ENCODE measurements around the gene ITPKC. TPM values are rescaled to one million over a fixed set of nuclear protein-coding genes. Genes with fewer than 3 reads are reported as not detected.
"Not testable (repeated sequence)": the region's sequence is repeated elsewhere in the genome, so short reads cannot be mapped to it uniquely, and the experiment has no call there.

The ITPKC gene
- polyA plus RNA-seq, 1 donor from 2014 or later: 8.8 TPM

GRCh38 chr19:40750874-40751537 lies 34.1 kb downstream of the ITPKC start, which contains the start of gene SNRPA:
Gene SNRPA, plus strand, starts transcription at chr19:40751203. Its CDS starts 206 bp downstream, at chr19:40751409.
- Mint-ChIP-seq H3K4me1 (peaks cover 25 to 32% (median 30%) of the 10 kb centered on the region in 3 donors), H3K4me3 (peak within 1 kb of the TSS; percentile 96 to 99 (median 98)), H3K27ac (peak within 1 kb of the TSS; percentile 92 to 99 (median 98)), H3K27me3 (no peaks in the 10 kb centered on the region), H3K36me3 (peaks cover 3% of the 10 kb centered on the region), H3K9me3 (no peaks in the 10 kb centered on the region)

DNA sequence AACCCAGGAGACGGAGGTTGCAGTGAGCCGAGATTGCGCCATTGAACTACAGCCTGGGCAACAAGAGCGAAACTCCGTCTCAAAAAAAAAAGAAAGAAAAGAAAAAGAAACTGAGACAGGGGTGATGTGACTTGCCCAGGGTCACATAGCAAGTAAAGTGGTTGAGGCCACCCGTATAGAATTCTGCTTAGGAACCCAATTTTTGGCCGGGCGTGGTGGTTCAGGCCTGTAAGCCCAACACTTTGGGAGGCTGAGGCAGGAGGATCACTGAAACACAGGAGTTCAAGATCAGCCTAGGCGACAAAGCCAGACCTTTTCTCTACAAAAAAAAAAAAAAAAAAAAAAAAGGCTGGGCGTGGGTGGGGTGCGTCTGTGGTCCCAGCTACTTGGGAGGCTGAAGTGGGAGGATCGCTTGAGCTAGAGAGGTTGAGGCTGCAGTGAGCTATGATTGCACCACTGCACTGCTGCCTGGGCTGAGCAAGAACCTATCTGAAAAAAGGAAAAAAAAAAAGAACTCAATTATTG lies 35.4 kb downstream of the ITPKC start:
- Mint-ChIP-seq H3K4me1 (peaks cover 32 to 39% (median 38%) of the 10 kb centered on the region in 3 donors), H3K9me3 (no peaks in the 10 kb centered on the region), H3K27ac (peak overlapping the region; percentile 67 to 92 (median 69)), H3K4me3 (peak overlapping the region; percentile 96 to 99 (median 98)), H3K36me3 (peaks cover 6% of the 10 kb centered on the region), H3K27me3 (no peaks in the 10 kb centered on the region)

GRCh38 chr19:40754611-40755247 lies 37.8 kb downstream of the ITPKC start:
- Mint-ChIP-seq H3K9me3 (no peaks in the 10 kb centered on the region), H3K4me1 (peaks cover 30 to 37% (median 31%) of the 10 kb centered on the region in 3 donors), H3K4me3 (peak overlapping the region; percentile 69 to 94 (median 92)), H3K36me3 (peaks cover 8% of the 10 kb centered on the region), H3K27ac (peak overlapping the region; percentile 82 to 98 (median 84)), H3K27me3 (no peaks in the 10 kb centered on the region)

DNA sequence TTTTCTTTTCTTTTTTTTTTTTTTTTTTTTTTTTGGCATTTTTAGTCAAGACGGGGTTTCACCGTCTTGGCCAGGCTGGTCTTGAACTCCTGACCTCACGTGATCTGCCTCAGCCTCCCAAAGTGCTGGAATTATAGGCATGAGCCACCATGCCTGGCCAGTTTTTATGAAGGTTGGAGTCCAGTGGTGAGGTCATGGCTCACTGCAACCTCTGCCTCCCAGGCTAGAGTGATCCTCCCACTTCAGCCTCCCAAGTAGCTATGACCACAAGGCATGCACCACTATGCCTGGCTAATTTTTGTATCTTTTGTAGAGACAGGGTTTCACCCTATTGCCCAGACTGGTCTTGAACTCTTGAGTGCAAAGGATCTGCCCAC lies 38.3 kb downstream of the ITPKC start:
- H3K4me1 Mint-ChIP-seq: peaks cover 28 to 34% (median 30%) of the 10 kb centered on the region in 3 donors
- peaks cover 8% of the 10 kb centered on the region for H3K36me3 Mint-ChIP-seq
- H3K27me3 Mint-ChIP-seq: no peaks in the 10 kb centered on the region
- H3K4me3 Mint-ChIP-seq: peak overlapping the region in 3 of 4 donors; percentile 44 to 94 (median 93)
- H3K9me3 Mint-ChIP-seq: no peaks in the 10 kb centered on the region
- peak overlapping the region in 2 of 3 donors; percentile 82 to 98 for H3K27ac Mint-ChIP-seq

- no peaks in the 10 kb centered on the region for H3K27me3 Mint-ChIP-seq
- H3K9me3 Mint-ChIP-seq: no peaks in the 10 kb centered on the region
- H3K4me3 Mint-ChIP-seq: peak overlapping the region in 3 of 4 donors; percentile 30 to 87 (median 81)
- H3K36me3 Mint-ChIP-seq: peaks cover 8% of the 10 kb centered on the region
- peak overlapping the region in 2 of 3 donors; percentile 8 to 82 for H3K27ac Mint-ChIP-seq
- H3K4me1 Mint-ChIP-seq: peaks cover 25 to 33% (median 29%) of the 10 kb centered on the region in 3 donors
These were observed 38.9 kb downstream of the ITPKC start for GRCh38 chr19:40755791-40756190.

DNA sequence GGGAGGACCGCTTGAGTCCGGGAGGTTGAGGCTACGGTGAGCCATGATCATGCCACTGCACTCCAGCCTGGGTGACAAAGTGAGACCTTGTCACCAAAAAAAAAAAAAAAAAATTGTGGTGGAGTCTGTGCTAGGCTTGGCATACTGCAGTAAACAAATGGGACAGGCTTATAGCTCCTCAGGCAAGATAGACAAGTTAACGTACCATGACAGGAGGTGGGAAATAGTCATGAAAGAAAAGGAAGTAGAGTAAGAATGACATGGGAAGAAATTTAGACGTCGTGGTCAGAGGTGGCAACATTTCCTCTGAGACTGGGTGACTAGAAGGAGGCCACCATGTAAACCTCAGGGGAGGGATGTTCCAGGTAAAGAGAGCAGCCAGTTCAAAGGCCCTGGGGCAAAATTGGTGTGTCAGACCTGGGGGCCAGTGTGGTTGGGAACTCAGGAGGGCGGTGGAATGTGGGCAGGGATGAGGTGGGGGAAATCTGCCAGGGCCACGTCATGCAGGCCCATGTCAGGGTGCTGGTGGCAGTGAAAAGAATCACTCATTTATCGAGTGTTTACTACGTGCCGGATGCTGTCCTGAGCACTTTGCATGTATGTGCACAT lies 39.7 kb downstream of the ITPKC start:
- Mint-ChIP-seq H3K27me3 (no peaks in the 10 kb centered on the region), H3K36me3 (peaks cover 8% of the 10 kb centered on the region), H3K4me1 (peaks cover 25 to 34% (median 29%) of the 10 kb centered on the region in 3 donors), H3K9me3 (no peaks in the 10 kb centered on the region), H3K27ac (peak overlapping the region; percentile 31 to 89 (median 74)), H3K4me3 (peak overlapping the region in 3 of 4 donors; percentile 70 to 77 (median 73))

GRCh38 chr19:40758491-40758890 lies 41.6 kb downstream of the ITPKC start:
- Mint-ChIP-seq H3K9me3 (no peaks in the 10 kb centered on the region), H3K4me1 (peaks cover 19 to 34% (median 27%) of the 10 kb centered on the region in 3 donors), H3K4me3 (peak overlapping the region in 1 of 4 donors; percentile 77), H3K27ac (peak overlapping the region in 1 of 3 donors; percentile 71), H3K27me3 (no peaks in the 10 kb centered on the region), H3K36me3 (peaks cover 11% of the 10 kb centered on the region)

DNA sequence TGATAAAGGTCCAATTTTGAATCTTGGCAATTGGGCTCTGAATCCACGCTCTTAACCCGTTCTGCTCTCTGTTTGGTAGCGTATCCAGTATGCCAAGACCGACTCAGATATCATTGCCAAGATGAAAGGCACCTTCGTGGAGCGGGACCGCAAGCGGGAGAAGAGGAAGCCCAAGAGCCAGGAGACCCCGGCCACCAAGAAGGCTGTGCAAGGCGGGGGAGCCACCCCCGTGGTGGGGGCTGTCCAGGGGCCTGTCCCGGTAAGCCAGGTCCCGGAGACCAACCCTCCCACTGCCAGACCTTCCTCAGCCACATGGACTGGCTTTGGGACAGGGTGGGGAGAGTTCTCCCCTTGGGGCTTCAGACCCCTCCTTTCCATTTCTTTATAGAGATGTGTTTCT lies 42.4 kb downstream of the ITPKC start:
- H3K27me3 Mint-ChIP-seq: no peaks in the 10 kb centered on the region
- peaks cover 17 to 31% (median 27%) of the 10 kb centered on the region in 3 donors for H3K4me1 Mint-ChIP-seq
- H3K36me3 Mint-ChIP-seq: peaks cover 11% of the 10 kb centered on the region
- H3K4me3 Mint-ChIP-seq: peak overlapping the region in 1 of 4 donors; percentile 84
- peak overlapping the region in 1 of 3 donors; percentile 17 for H3K27ac Mint-ChIP-seq
- no peaks in the 10 kb centered on the region for H3K9me3 Mint-ChIP-seq

DNA sequence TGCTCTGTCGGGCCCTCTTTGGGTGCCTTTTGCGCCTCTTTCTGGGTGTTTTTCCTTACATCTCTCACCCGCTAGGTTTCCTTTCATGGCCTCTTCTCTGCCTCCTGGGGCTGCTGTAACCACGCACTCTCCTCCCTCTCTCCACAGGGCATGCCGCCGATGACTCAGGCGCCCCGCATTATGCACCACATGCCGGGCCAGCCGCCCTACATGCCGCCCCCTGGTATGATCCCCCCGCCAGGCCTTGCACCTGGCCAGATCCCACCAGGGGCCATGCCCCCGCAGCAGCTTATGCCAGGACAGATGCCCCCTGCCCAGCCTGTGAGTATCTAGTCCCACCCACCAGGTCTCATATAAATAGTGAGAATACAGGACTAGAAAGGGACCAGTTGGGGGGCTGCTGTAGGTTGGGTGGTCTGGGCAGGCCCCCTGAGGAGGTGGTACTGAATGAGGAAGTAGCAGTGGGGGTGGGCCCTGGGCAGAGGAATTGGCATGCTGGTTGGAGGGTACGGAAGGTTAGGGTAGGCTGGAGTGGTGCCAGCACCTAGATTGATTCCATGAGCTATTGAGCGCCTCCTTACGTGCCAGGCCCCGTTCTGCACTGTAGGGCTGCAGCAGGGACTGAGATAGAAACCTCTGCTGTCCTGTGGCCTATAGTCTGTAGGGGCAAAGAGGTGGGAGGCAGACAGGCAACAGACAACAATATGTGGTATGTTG lies 46.0 kb downstream of the ITPKC start:
- no peak overlapping the region for H3K4me3 Mint-ChIP-seq
- H3K36me3 Mint-ChIP-seq: peaks cover 8% of the 10 kb centered on the region
- H3K9me3 Mint-ChIP-seq: no peaks in the 10 kb centered on the region
- no peaks in the 10 kb centered on the region for H3K27me3 Mint-ChIP-seq
- no peak overlapping the region for H3K27ac Mint-ChIP-seq
- H3K4me1 Mint-ChIP-seq: peaks cover 4 to 11% (median 11%) of the 10 kb centered on the region in 3 donors

DNA sequence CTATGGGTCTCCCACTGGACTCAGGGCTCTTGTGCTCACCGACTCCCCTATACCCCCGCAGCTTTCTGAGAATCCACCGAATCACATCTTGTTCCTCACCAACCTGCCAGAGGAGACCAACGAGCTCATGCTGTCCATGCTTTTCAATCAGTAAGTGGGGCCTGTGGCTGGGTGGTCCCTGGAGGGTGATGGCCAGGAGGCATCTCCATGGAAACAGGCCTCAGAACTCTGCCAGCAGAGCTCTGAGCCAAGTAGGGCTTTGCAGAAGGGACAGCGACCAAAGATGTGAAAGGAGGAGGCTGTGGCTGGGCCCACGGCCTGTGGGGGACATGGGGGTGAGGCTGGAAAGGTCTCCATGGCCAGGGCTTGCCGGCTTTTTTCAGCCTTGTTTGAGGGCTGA lies 46.6 kb downstream of the ITPKC start:
- no peak overlapping the region for H3K27ac Mint-ChIP-seq
- H3K4me3 Mint-ChIP-seq: no peak overlapping the region
- no peaks in the 10 kb centered on the region for H3K9me3 Mint-ChIP-seq
- peaks cover 8% of the 10 kb centered on the region for H3K36me3 Mint-ChIP-seq
- no peaks in the 10 kb centered on the region for H3K27me3 Mint-ChIP-seq
- H3K4me1 Mint-ChIP-seq: peaks cover under 1 to 8% (median 7%) of the 10 kb centered on the region in 3 donors

DNA sequence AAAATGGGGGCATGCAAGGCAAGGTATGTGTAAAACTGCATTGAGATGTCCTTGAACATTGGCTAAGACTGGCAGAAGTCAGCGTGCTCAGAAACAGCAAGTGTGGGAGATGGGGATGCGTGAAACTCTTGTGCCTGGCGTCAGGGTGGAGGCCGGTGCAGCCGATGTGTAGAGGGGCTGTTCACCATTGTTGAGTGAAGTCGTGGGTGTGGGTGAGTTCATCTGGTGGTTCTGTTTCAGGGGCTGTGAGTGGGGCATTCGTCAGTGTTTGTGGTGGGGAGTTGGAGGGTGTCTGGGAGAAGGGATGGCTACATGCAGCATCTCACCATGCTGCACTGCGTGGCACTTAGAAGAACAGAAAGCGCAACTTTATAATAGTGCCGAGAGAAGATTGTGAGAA lies 47.1 kb downstream of the ITPKC start:
- Mint-ChIP-seq H3K27me3 (no peaks in the 10 kb centered on the region), H3K27ac (peak overlapping the region in 2 of 3 donors; percentile 84 to 86)

GRCh38 chr19:40766385-40766784 lies 49.5 kb downstream of the ITPKC start:
- H3K27ac Mint-ChIP-seq: peak overlapping the region in 1 of 3 donors; percentile 10
- not testable (repeated sequence) for H3K9me3 Mint-ChIP-seq, H3K27me3 Mint-ChIP-seq, H3K4me3 Mint-ChIP-seq
- H3K36me3 Mint-ChIP-seq: peaks cover 18% of the 10 kb centered on the region
- H3K4me1 Mint-ChIP-seq: peaks cover 7 to 14% (median 11%) of the 10 kb centered on the region in 3 donors

More for the DNA sequence above, 47.1 kb downstream of the ITPKC start:
- peaks cover 0 to 8% (median 7%) of the 10 kb centered on the region in 3 donors for H3K4me1 Mint-ChIP-seq
- no peak overlapping the region for H3K4me3 Mint-ChIP-seq
- H3K9me3 Mint-ChIP-seq: no peaks in the 10 kb centered on the region
- H3K36me3 Mint-ChIP-seq: peaks cover 8% of the 10 kb centered on the region

GRCh38 chr19:40768869-40769268 lies 52.0 kb downstream of the ITPKC start:
- Mint-ChIP-seq H3K4me1 (peaks cover 7 to 16% (median 7%) of the 10 kb centered on the region in 3 donors), H3K27me3 (no peaks in the 10 kb centered on the region), H3K27ac (peak overlapping the region in 1 of 3 donors; percentile 39), H3K9me3 (peaks cover 0 to 6% (median 0%) of the 10 kb centered on the region in 3 donors), H3K4me3 (no peak overlapping the region), H3K36me3 (peaks cover 12% of the 10 kb centered on the region)

- H3K27me3 Mint-ChIP-seq, H3K9me3 Mint-ChIP-seq: not testable (repeated sequence)
- peaks cover 7 to 24% (median 16%) of the 10 kb centered on the region in 3 donors for H3K4me1 Mint-ChIP-seq
- peak overlapping the region in 2 of 4 donors; percentile 7 to 22 for H3K4me3 Mint-ChIP-seq
- H3K36me3 Mint-ChIP-seq: peaks cover 12% of the 10 kb centered on the region
- peak overlapping the region in 1 of 3 donors; percentile 67 for H3K27ac Mint-ChIP-seq
These were observed 54.4 kb downstream of the ITPKC start for GRCh38 chr19:40771101-40771862.

Measured in IgD-negative memory B cell (primary cell).